IMR-90 (cell line): ENCODE data around the gene LLGL2. TPM values are rescaled to one million over a fixed set of nuclear protein-coding genes. Genes with fewer than 3 reads are reported as not detected.

Source experiments
- ATAC-seq: fragments of 200-7000 bp; cut with Tn5 transposase; 2 replicates; pipeline ENCODE4 v1.9.1; 2020; ENCODE audit warnings: low read depth, mild to moderate bottlenecking, moderate library complexity
- BruUV-seq: library from RNA; stranded (reverse); fragments of 400-500 nt; replicated peaks from 2 replicates; lab custom pipeline; 2021; lab: Mats Ljungman, UMichigan
- CTCF ChIA-PET: fragments of 300-600 bp; formaldehyde crosslinking; extraction: SDS; loops from one replicate; lab custom pipeline; 2021; ENCODE audit warnings: antibody characterized with exemption; lab: Yijun Ruan, JAX
- POLR2A ChIA-PET: fragments of 300-600 bp; sonication (Branson Sonifier 250); formaldehyde crosslinking; loops from one replicate; lab custom pipeline; 2022; ENCODE audit warnings: antibody characterized with exemption; ENCODE audit not compliant: unreplicated experiment; lab: Charles Lee
- DNase-seq: peaks from one replicate; pipeline ENCODE4 v3.0.0; 2013
- H2AFZ ChIP-seq: replicated peaks from 2 replicates; pipeline ENCODE3; 2013; ENCODE audit warnings: low read length, mild to moderate bottlenecking; ENCODE audit not compliant: poor library complexity
- H2AK5ac ChIP-seq: 2 replicates; pipeline ENCODE4 v1.6.1; 2013; ENCODE audit warnings: low read depth, low read length, inconsistent platforms
- H2AK9ac ChIP-seq: replicated peaks from 2 replicates; pipeline ENCODE3; 2013; ENCODE audit warnings: mild to moderate bottlenecking, low read depth, low read length, moderate library complexity; ENCODE audit not compliant: poor library complexity
- H2BK120ac ChIP-seq: 2 replicates; pipeline ENCODE4 v1.6.1; 2013; ENCODE audit warnings: low read depth, low read length, inconsistent platforms
- H2BK15ac ChIP-seq: 3 replicates; pipeline ENCODE4 v1.6.1; 2013; ENCODE audit warnings: low read depth, low read length, inconsistent platforms
- H2BK20ac ChIP-seq: 2 replicates; pipeline ENCODE4 v1.6.1; 2013; ENCODE audit warnings: low read depth, mild to moderate bottlenecking, inconsistent platforms, low read length, moderate library complexity
- H2BK5ac ChIP-seq: 2 replicates; pipeline ENCODE4 v1.6.1; 2013; ENCODE audit warnings: mild to moderate bottlenecking, low read depth, low read length, inconsistent platforms; ENCODE audit not compliant: poor library complexity, severe bottlenecking
- H3K14ac ChIP-seq: replicated peaks from 2 replicates; pipeline ENCODE4 v1.6.1; 2013; ENCODE audit warnings: low read depth, low read length, inconsistent platforms
- H3K18ac ChIP-seq: 2 replicates; pipeline ENCODE4 v1.6.1; 2013; ENCODE audit warnings: low read depth, low read length, control low read depth
- H3K23ac ChIP-seq: 2 replicates; pipeline ENCODE4 v1.6.1; 2013; ENCODE audit warnings: low read depth, low read length, inconsistent platforms
- H3K27ac ChIP-seq: 2 replicates; pipeline ENCODE4 v1.5.1; 2013; ENCODE audit warnings: mild to moderate bottlenecking, control low read depth, low read length; ENCODE audit not compliant: insufficient read depth
- H3K27me3 ChIP-seq: 2 replicates; pipeline ENCODE4 v1.6.1; 2013; ENCODE audit warnings: low read length; ENCODE audit not compliant: control insufficient read depth, insufficient read depth
- H3K36me3 ChIP-seq: 2 replicates; pipeline ENCODE4 v1.6.1; 2013; ENCODE audit warnings: low read length, mixed read lengths; ENCODE audit not compliant: control insufficient read depth, insufficient read depth
- H3K4ac ChIP-seq: 2 replicates; pipeline ENCODE4 v1.6.1; 2013; ENCODE audit warnings: low read depth, low read length, inconsistent platforms
- H3K4me1 ChIP-seq: 2 replicates; pipeline ENCODE4 v1.6.1; 2013; ENCODE audit warnings: low read length, mixed read lengths; ENCODE audit not compliant: control insufficient read depth, insufficient read depth
- H3K4me2 ChIP-seq: 2 replicates; pipeline ENCODE4 v1.6.1; 2013; ENCODE audit warnings: low read depth, mild to moderate bottlenecking, control low read depth, low read length, moderate library complexity
- H3K4me3 ChIP-seq: 2 replicates; pipeline ENCODE4 v1.5.1; 2013; ENCODE audit warnings: low read depth, mild to moderate bottlenecking, control low read depth, low read length, moderate library complexity; ENCODE audit not compliant: insufficient read depth
- H3K56ac ChIP-seq: 2 replicates; pipeline ENCODE4 v1.6.1; 2013; ENCODE audit warnings: low read length, inconsistent platforms; ENCODE audit not compliant: insufficient read depth; ENCODE audit errors: extremely low read depth
- H3K79me1 ChIP-seq, 2 experiments: 2 replicates each; pipeline ENCODE4 v1.6.1; 2013; ENCODE audit warnings: low read length in 2 of 2, inconsistent platforms in 1 of 2, low read depth in 1 of 2
- H3K9ac ChIP-seq: 2 replicates; pipeline ENCODE4 v1.6.1; 2013; ENCODE audit warnings: low read depth, low read length, control low read depth
- H3K9me1 ChIP-seq: 2 replicates; pipeline ENCODE4 v1.6.1; 2013; ENCODE audit warnings: low read length, inconsistent platforms; ENCODE audit not compliant: insufficient read depth
- H3K9me3 ChIP-seq: 2 replicates; pipeline ENCODE4 v1.6.1; 2013; ENCODE audit warnings: low read length; ENCODE audit not compliant: control insufficient read depth, insufficient read depth
- H4K20me1 ChIP-seq: 2 replicates; pipeline ENCODE4 v1.6.1; 2013; ENCODE audit warnings: low read length, inconsistent platforms; ENCODE audit not compliant: insufficient read depth
- H4K5ac ChIP-seq: 2 replicates; pipeline ENCODE4 v1.6.1; 2013; ENCODE audit warnings: mild to moderate bottlenecking, low read depth, low read length, control low read depth
- H4K8ac ChIP-seq, 2 experiments: 2 replicates each; pipeline ENCODE4 v1.6.1; 2013; ENCODE audit warnings: low read depth in 2 of 2, low read length in 2 of 2, control low read depth in 1 of 2, inconsistent platforms in 1 of 2
- H4K91ac ChIP-seq: 2 replicates; pipeline ENCODE4 v1.6.1; 2013; ENCODE audit warnings: low read depth, low read length, inconsistent platforms; ENCODE audit not compliant: insufficient read depth
- MAFK ChIP-seq: IDR thresholded peaks from 2 replicates; pipeline ENCODE4 v1.6.1; 2012; ENCODE audit warnings: low read depth, low read length, improper control_type of control experiment
- MAZ ChIP-seq: IDR thresholded peaks from 2 replicates; pipeline ENCODE4 v1.6.1; 2012; ENCODE audit warnings: low read depth, mild to moderate bottlenecking, low read length, improper control_type of control experiment, moderate library complexity, borderline replicate concordance
- RCOR1 ChIP-seq: IDR thresholded peaks from 2 replicates; pipeline ENCODE4 v1.6.1; 2012; ENCODE audit warnings: mild to moderate bottlenecking, low read length, improper control_type of control experiment; ENCODE audit not compliant: insufficient replicate concordance
- WGBS, 2 experiments: methylation state at CpG; one replicate each; pipeline versions ENCODE4 v1.1.5 to v1.1.7; 2013; ENCODE audit warnings: missing lambda C conversion rate in 2 of 2; ENCODE audit not compliant: insufficient read length in 1 of 2; ENCODE audit errors: extremely low coverage in 2 of 2; 5-methylcytosine and 5-hydroxymethylcytosine counted together
- dilution Hi-C: fragments of 300-500 bp; cut with HindIII; formaldehyde crosslinking; loops from one replicate; pipeline ENCODE4 v1.14.3; 2018; ENCODE audit warnings: low sequenced_read_pairs; ENCODE audit not compliant: unreplicated experiment
- in situ Hi-C: fragments of 300-500 bp; cut with MboI; formaldehyde crosslinking; loops from 3 replicates; pipeline ENCODE4 v1.14.3; 2019; ENCODE audit warnings: low sequenced_read_pairs, inconsistent platforms, mixed read lengths
- intact Hi-C: fragments of 100-400 bp; cut with micrococcal nuclease; formaldehyde crosslinking; loops from 2 replicates; pipeline ENCODE4 v1.10.0; 2022
- polyA plus RNA-seq, 3 experiments: library from polyadenylated mRNA; depleted of rRNA; stranded (reverse); fragments of >200 nt; gene quantifications; 2 replicates each; pipeline ENCODE4 v1.2.3, GENCODE V29; 2012; ENCODE audit warnings: low replicate concordance in 1 of 3
- total RNA-seq: library from RNA; depleted of rRNA; stranded (reverse); fragments of >200 nt; gene quantifications from 2 replicates; pipeline ENCODE4 v1.2.3, GENCODE V29; 2012
- TF ChIP-seq, protein P1 (sequence below): fragments of 150-350 bp; IDR thresholded peaks from 2 replicates; pipeline ENCODE4 v1.6.1; 2017; ENCODE audit warnings: mild to moderate bottlenecking, antibody characterized with exemption, low read length, low read depth

LLGL2 gene
- total and polyA plus RNA-seq, 2 of the 4 experiments (the other 2 are of a cell fraction) = 0.54 to 0.72 TPM

DNA sequence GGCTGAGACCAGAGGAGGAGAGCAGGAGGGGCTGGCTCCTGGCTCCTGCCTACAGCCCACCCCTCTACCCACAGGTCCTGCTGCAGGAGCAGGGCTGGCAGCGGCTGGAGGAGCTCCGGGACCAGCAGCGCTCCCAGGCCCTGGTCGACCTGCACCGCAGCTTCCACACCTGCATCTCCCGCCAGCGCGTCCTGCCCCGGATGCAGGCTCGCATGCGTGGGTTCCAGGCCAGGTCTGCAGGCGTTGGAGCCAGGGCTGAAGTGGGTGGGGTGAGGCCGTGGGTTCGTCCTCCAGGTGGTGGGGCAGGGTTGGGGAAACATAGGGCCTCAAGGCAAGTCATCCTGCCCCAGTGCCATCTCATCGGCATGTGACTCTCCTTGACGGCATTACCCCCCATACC is 80.3 kb downstream of the LLGL2 start:
- H3K4me3 ChIP-seq = no peak overlapping the region
- no peak overlapping the region for H4K5ac ChIP-seq
- 90% methylated on average over 2 of the region's 16 CpGs; no CpG with 5 or more reads in 1 of the 2 experiments for WGBS, 2 experiments
- no peak overlapping the region for H3K18ac ChIP-seq
- no peak overlapping the region for H3K14ac ChIP-seq
- no peaks in the 10 kb centered on the region for H3K9me3 ChIP-seq
- no peak overlapping the region for H3K4ac ChIP-seq
- H2BK120ac ChIP-seq = no peak overlapping the region
- no peak overlapping the region for H2AK9ac ChIP-seq
- H2AFZ ChIP-seq = no peak overlapping the region
- H4K91ac ChIP-seq = no peak overlapping the region
- H3K79me1 ChIP-seq = no peaks in the 10 kb centered on the region
- H2BK15ac ChIP-seq = no peak overlapping the region
- H3K27ac ChIP-seq = no peak overlapping the region
- H3K36me3 ChIP-seq = no peaks in the 10 kb centered on the region
- no peaks in the 10 kb centered on the region; the same call in 1 of the 2 replicates for H4K20me1 ChIP-seq
- no peak for ATAC-seq
- no peak overlapping the region for H3K9ac ChIP-seq
- CTCF ChIA-PET = interaction anchor here (0.7 kb wide), 1 partner anchor 8 kb away, joined by 5 read pairs; no protein-coding TSS in a partner anchor
- H3K4me2 ChIP-seq = no peak overlapping the region
- no peak overlapping the region for H4K8ac ChIP-seq
- H2BK20ac ChIP-seq = no peak overlapping the region
- BruUV-seq = no TSS peak
- H2AK5ac ChIP-seq = no peak overlapping the region
- peaks cover 2% of the 10 kb centered on the region for H3K27me3 ChIP-seq
- H2BK5ac ChIP-seq = no peak overlapping the region
- dilution Hi-C loops (no loop called here), intact Hi-C loops (no loop called here), in situ Hi-C loops (no loop called here)
- TF ChIP-seq MAZ = no peak
- no peak for TF ChIP-seq RCOR1
- TF ChIP-seq, protein P1, sequence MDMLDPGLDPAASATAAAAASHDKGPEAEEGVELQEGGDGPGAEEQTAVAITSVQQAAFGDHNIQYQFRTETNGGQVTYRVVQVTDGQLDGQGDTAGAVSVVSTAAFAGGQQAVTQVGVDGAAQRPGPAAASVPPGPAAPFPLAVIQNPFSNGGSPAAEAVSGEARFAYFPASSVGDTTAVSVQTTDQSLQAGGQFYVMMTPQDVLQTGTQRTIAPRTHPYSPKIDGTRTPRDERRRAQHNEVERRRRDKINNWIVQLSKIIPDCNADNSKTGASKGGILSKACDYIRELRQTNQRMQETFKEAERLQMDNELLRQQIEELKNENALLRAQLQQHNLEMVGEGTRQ = no peak
- TF ChIP-seq MAFK = no peak
- no peaks in the 10 kb centered on the region for H3K9me1 ChIP-seq
- H3K4me1 ChIP-seq = no peaks in the 10 kb centered on the region
- POLR2A ChIA-PET = no interaction called here
- no peak overlapping the region for H3K23ac ChIP-seq
- no peak for DNase-seq
- H3K56ac ChIP-seq = no peak overlapping the region
